GM23248 (cell line): ENCODE results near the gene PTPRZ1. TPM values are rescaled to one million over a fixed set of nuclear protein-coding genes. Genes with fewer than 3 reads are reported as not detected.

Experiments used
- DNase-seq: peaks from one replicate; pipeline ENCODE4 v3.0.0-alpha.2; 2015
- H2AFZ ChIP-seq: fragments of 200-600 bp; sonication (generic); 2 replicates; pipeline ENCODE4 v1.6.1; 2016; ENCODE audit warnings: antibody characterized with exemption
- H3F3A ChIP-seq: fragments of 200-600 bp; sonication (generic); 2 replicates; pipeline ENCODE4 v1.6.1; 2016; ENCODE audit warnings: mild to moderate bottlenecking, antibody characterized with exemption, mixed run types; ENCODE audit not compliant: insufficient read depth
- H3K27ac ChIP-seq: fragments of 200-600 bp; sonication (generic); 2 replicates; pipeline ENCODE4 v1.5.1; 2016; ENCODE audit warnings: mild to moderate bottlenecking
- H3K27me3 ChIP-seq: fragments of 200-600 bp; sonication (generic); replicated peaks from 2 replicates; pipeline ENCODE4 v1.6.1; 2016; ENCODE audit warnings: mild to moderate bottlenecking; ENCODE audit not compliant: insufficient read depth
- H3K36me3 ChIP-seq: fragments of 200-600 bp; sonication (generic); 2 replicates; pipeline ENCODE4 v1.6.1; 2016; ENCODE audit warnings: low read depth, mild to moderate bottlenecking
- H3K4me1 ChIP-seq: fragments of 200-600 bp; sonication (generic); 2 replicates; pipeline ENCODE4 v1.6.1; 2016; ENCODE audit warnings: mild to moderate bottlenecking; ENCODE audit not compliant: insufficient read depth
- H3K4me2 ChIP-seq: fragments of 200-600 bp; sonication (generic); one replicate; pipeline ENCODE4 v1.6.1; 2016; ENCODE audit warnings: mild to moderate bottlenecking; ENCODE audit not compliant: unreplicated experiment
- H3K4me3 ChIP-seq: fragments of 200-600 bp; sonication (generic); 2 replicates; pipeline ENCODE4 v1.5.1; 2016; ENCODE audit warnings: mild to moderate bottlenecking
- H3K79me2 ChIP-seq: fragments of 200-600 bp; sonication (generic); 2 replicates; pipeline ENCODE4 v1.6.1; 2016; ENCODE audit warnings: mild to moderate bottlenecking; ENCODE audit not compliant: insufficient read depth
- H3K9ac ChIP-seq: fragments of 200-600 bp; sonication (generic); 2 replicates; pipeline ENCODE4 v1.6.1; 2016; ENCODE audit warnings: mild to moderate bottlenecking
- H3K9me2 ChIP-seq: fragments of 200-600 bp; sonication (generic); 2 replicates; pipeline ENCODE4 v1.6.1; 2016; ENCODE audit warnings: mixed run types, mild to moderate bottlenecking, moderate library complexity; ENCODE audit not compliant: insufficient read depth
- H3K9me3 ChIP-seq: fragments of 200-600 bp; sonication (generic); one replicate; pipeline ENCODE4 v1.6.1; 2017; ENCODE audit warnings: low read depth
- H4K20me1 ChIP-seq: fragments of 200-600 bp; sonication (generic); 2 replicates; pipeline ENCODE4 v1.6.0; 2016; ENCODE audit not compliant: insufficient read depth
- EZH2 ChIP-seq: fragments of 200-600 bp; sonication (generic); IDR thresholded peaks from 2 replicates; pipeline ENCODE4 v1.6.1; 2018; ENCODE audit warnings: antibody characterized with exemption, mild to moderate bottlenecking; ENCODE audit not compliant: insufficient read depth, poor library complexity, severe bottlenecking
- EZH2phosphoT487 ChIP-seq: fragments of 200-600 bp; sonication (generic); IDR thresholded peaks from 2 replicates; pipeline ENCODE4 v1.6.1; 2018; ENCODE audit warnings: antibody characterized with exemption, moderate library complexity, mild to moderate bottlenecking, low read depth; ENCODE audit not compliant: insufficient read depth
- WGBS, 2 experiments: methylation state at CpG; one replicate each; pipeline ENCODE4 v1.1.6; 2015 to 2017; ENCODE audit warnings: low lambda C conversion rate in 2 of 2, low coverage in 1 of 2; ENCODE audit errors: missing lambda C conversion rate in 2 of 2; 5-methylcytosine and 5-hydroxymethylcytosine counted together
- in situ Hi-C: fragments of 300-500 bp; cut with MboI; formaldehyde crosslinking; loops from 2 replicates; pipeline ENCODE4 v1.15.0; 2020
- polyA plus RNA-seq: library from polyadenylated mRNA; unstranded; fragments of >200 nt; fragmentation: Nextera tagmentation; extraction: Ambion mirVana; gene quantifications from 2 replicates; pipeline ENCODE4 v1.2.1, GENCODE V29; 2016
- total RNA-seq: library from RNA; depleted of rRNA; stranded (reverse); fragments of >200 nt; shearing (Covaris generic); gene quantifications from 2 replicates; pipeline ENCODE4 v1.2.3, GENCODE V29; 2014

The PTPRZ1 gene
- total and polyA plus RNA-seq, 2 experiments from 2014 or later = not detected

- H3K9ac ChIP-seq = no peak overlapping the region
- H3K4me1 ChIP-seq = no peaks in the 10 kb centered on the region
- WGBS, 2 experiments = 33 to 47% methylated on average over 1 of the region's 1 CpG
- H3K4me3 ChIP-seq = no peak overlapping the region
- no peaks in the 10 kb centered on the region for H3K27me3 ChIP-seq
- no peak overlapping the region for H3K4me2 ChIP-seq
- no peak overlapping the region for H3K27ac ChIP-seq
- H3K79me2 ChIP-seq = no peaks in the 10 kb centered on the region
- in situ Hi-C loops = no loop called here
- no peaks in the 10 kb centered on the region for H3K36me3 ChIP-seq
- H2AFZ ChIP-seq = no peak overlapping the region
- H3K9me2 ChIP-seq = no peaks in the 10 kb centered on the region; the same call in 1 of the 2 replicates
- H3K9me3 ChIP-seq = no peaks in the 10 kb centered on the region
- no peaks in the 10 kb centered on the region for H3F3A ChIP-seq
- DNase-seq = no peak
- TF ChIP-seq EZH2phosphoT487 (no peak), EZH2 (no peak)
- no peaks in the 10 kb centered on the region for H4K20me1 ChIP-seq
These were observed 195.1 kb downstream of the PTPRZ1 start for GRCh38 chr7:122068046-122068445.

GRCh38 chr7:122068999-122069398 lies 196.0 kb downstream of the PTPRZ1 start:
- H3K36me3 ChIP-seq = no peaks in the 10 kb centered on the region
- H3F3A ChIP-seq = no peaks in the 10 kb centered on the region
- no peaks in the 10 kb centered on the region for H4K20me1 ChIP-seq
- no peaks in the 10 kb centered on the region; the same call in 1 of the 2 replicates for H3K9me2 ChIP-seq
- no peak overlapping the region for H3K4me2 ChIP-seq
- in situ Hi-C loops = no loop called here
- H3K27ac ChIP-seq = no peak overlapping the region
- H3K79me2 ChIP-seq = no peaks in the 10 kb centered on the region
- H3K27me3 ChIP-seq = no peaks in the 10 kb centered on the region
- no peaks in the 10 kb centered on the region for H3K9me3 ChIP-seq
- no peak overlapping the region for H3K4me3 ChIP-seq
- H2AFZ ChIP-seq = no peak overlapping the region
- WGBS, 2 experiments = 31 to 43% methylated on average over 3 of the region's 3 CpGs
- no peak for TF ChIP-seq EZH2phosphoT487
- no peak for TF ChIP-seq EZH2
- no peaks in the 10 kb centered on the region for H3K4me1 ChIP-seq
- DNase-seq = no peak
- H3K9ac ChIP-seq = no peak overlapping the region

- H3K4me3 ChIP-seq = no peak overlapping the region
- WGBS, 2 experiments = 3 to 17% methylated on average over 1 of the region's 1 CpG
- no peaks in the 10 kb centered on the region for H3K9me3 ChIP-seq
- H3F3A ChIP-seq = no peaks in the 10 kb centered on the region
- H3K27ac ChIP-seq = no peak overlapping the region
- no peaks in the 10 kb centered on the region for H3K27me3 ChIP-seq
- H3K4me2 ChIP-seq = no peak overlapping the region
- no peaks in the 10 kb centered on the region for H4K20me1 ChIP-seq
- H2AFZ ChIP-seq = no peak overlapping the region
- no peaks in the 10 kb centered on the region for H3K4me1 ChIP-seq
- no peaks in the 10 kb centered on the region for H3K36me3 ChIP-seq
- in situ Hi-C loops = no loop called here
- H3K79me2 ChIP-seq = no peaks in the 10 kb centered on the region
- DNase-seq = no peak
- no peak overlapping the region for H3K9ac ChIP-seq
- no peaks in the 10 kb centered on the region; the same call in 1 of the 2 replicates for H3K9me2 ChIP-seq
- no peak for TF ChIP-seq EZH2
- TF ChIP-seq EZH2phosphoT487 = no peak
These were observed 197.1 kb downstream of the PTPRZ1 start for GRCh38 chr7:122070062-122070461.

- no peak overlapping the region for H3K4me2 ChIP-seq
- TF ChIP-seq EZH2phosphoT487 (no peak), EZH2 (no peak)
- no peaks in the 10 kb centered on the region for H3F3A ChIP-seq
- no peak overlapping the region for H3K27ac ChIP-seq
- no peaks in the 10 kb centered on the region for H4K20me1 ChIP-seq
- in situ Hi-C loops = no loop called here
- H2AFZ ChIP-seq = no peak overlapping the region
- H3K9ac ChIP-seq = no peak overlapping the region
- H3K79me2 ChIP-seq = no peaks in the 10 kb centered on the region
- 77 to 85% methylated on average over 3 of the region's 3 CpGs for WGBS, 2 experiments
- H3K9me3 ChIP-seq = no peaks in the 10 kb centered on the region
- DNase-seq = no peak
- H3K36me3 ChIP-seq = no peaks in the 10 kb centered on the region
- no peak overlapping the region for H3K4me3 ChIP-seq
- no peaks in the 10 kb centered on the region for H3K4me1 ChIP-seq
- H3K27me3 ChIP-seq = no peaks in the 10 kb centered on the region
- H3K9me2 ChIP-seq = no peaks in the 10 kb centered on the region; the same call in 1 of the 2 replicates
These were observed 197.9 kb downstream of the PTPRZ1 start for GRCh38 chr7:122070834-122071233.

- in situ Hi-C loops = no loop called here
- Histone ChIP-seq H3K9me3 (no peaks in the 10 kb centered on the region), H3K4me3 (no peak overlapping the region), H3F3A (no peaks in the 10 kb centered on the region), H3K4me2 (no peak overlapping the region), H4K20me1 (no peaks in the 10 kb centered on the region), H3K4me1 (no peaks in the 10 kb centered on the region), H3K27me3 (no peaks in the 10 kb centered on the region), H3K9me2 (no peaks in the 10 kb centered on the region), H2AFZ (no peak overlapping the region), H3K27ac (no peak overlapping the region), H3K9ac (no peak overlapping the region), H3K36me3 (no peaks in the 10 kb centered on the region), H3K79me2 (no peaks in the 10 kb centered on the region)
- 93 to 96% methylated on average over 2 of the region's 2 CpGs for WGBS, 2 experiments
- TF ChIP-seq EZH2 (no peak), EZH2phosphoT487 (no peak)
- no peak for DNase-seq
These were observed 199.3 kb downstream of the PTPRZ1 start for GRCh38 chr7:122072272-122072671.
